ENCODE measurements around the gene PACSIN1. TPM values are rescaled to one million over a fixed set of nuclear protein-coding genes. Genes with fewer than 3 reads are reported as not detected.

Gene PACSIN1
- total and polyA plus RNA-seq, 12 donors = 0.77 to 11.2 (median 5.9) TPM

DNA sequence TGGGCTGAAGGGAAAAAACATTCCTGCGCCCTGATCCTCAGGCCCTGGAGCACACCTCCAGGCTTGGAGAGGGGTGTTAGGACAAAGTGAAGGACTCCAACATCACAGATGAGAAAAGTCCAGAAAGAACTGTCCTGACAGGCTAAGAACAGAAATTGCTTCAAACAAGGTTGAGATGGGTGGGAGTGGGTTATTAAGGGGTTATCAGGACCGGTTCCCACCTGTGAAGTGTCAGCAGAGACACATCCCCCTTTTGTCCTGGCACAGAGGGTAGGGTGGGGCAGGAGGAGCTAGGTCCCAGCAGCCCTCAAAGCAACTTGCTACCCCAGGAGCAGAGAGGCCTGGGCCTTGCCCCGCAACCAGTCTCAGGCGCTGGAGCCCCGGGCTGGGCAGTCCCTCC, 86.7 kb downstream of the PACSIN1 start:
- DNase-seq (no peak), ATAC-seq (no peak)
- Histone ChIP-seq H3K27me3 (no peaks in the 10 kb centered on the region), H3K4me3 (no peak overlapping the region), H3K4me1 (no peaks in the 10 kb centered on the region), H3K36me3 (no peaks in the 10 kb centered on the region), H3K27ac (no peak overlapping the region), H3K9me3 (peaks cover 0 to under 1% (median 0%) of the 10 kb centered on the region in 11 donors)
- TF ChIP-seq, protein P1, sequence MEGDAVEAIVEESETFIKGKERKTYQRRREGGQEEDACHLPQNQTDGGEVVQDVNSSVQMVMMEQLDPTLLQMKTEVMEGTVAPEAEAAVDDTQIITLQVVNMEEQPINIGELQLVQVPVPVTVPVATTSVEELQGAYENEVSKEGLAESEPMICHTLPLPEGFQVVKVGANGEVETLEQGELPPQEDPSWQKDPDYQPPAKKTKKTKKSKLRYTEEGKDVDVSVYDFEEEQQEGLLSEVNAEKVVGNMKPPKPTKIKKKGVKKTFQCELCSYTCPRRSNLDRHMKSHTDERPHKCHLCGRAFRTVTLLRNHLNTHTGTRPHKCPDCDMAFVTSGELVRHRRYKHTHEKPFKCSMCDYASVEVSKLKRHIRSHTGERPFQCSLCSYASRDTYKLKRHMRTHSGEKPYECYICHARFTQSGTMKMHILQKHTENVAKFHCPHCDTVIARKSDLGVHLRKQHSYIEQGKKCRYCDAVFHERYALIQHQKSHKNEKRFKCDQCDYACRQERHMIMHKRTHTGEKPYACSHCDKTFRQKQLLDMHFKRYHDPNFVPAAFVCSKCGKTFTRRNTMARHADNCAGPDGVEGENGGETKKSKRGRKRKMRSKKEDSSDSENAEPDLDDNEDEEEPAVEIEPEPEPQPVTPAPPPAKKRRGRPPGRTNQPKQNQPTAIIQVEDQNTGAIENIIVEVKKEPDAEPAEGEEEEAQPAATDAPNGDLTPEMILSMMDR (IDR thresholded peaks at IDR 0.05) = no peak
- intact Hi-C loops (cut with DNase I) = no loop called here
- WGBS, 2 donors = 92 to 93% methylated on average over 5 of the region's 5 CpGs

DNA sequence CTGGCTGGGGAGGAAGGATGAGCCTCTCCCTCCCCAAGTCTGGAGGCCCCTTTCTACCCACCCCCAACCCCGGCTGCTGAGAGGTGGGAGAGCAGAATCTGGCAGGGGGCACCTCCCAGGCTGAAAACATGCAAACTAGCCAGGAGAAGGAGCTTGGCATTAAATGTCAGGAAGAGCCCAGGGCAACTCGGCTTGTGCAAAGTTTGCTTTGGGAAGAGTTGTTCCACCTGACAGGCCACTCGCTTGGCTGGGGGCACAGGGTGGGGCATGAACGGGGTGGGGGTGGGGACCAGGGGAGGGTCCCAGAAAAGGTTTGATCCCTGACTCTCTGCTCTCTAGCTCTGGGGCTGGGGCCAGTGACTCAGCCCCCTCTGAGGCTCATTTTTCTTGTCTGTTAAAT, 87.3 kb downstream of the PACSIN1 start:
- TF ChIP-seq, protein P1 (IDR thresholded peaks at IDR 0.05) = no peak
- Histone ChIP-seq H3K4me1 (no peaks in the 10 kb centered on the region), H3K27me3 (no peaks in the 10 kb centered on the region), H3K36me3 (no peaks in the 10 kb centered on the region), H3K4me3 (no peak overlapping the region), H3K27ac (no peak overlapping the region), H3K9me3 (peaks cover 0 to 5% (median 0%) of the 10 kb centered on the region in 11 donors)
- DNase-seq (no peak), ATAC-seq (no peak)
- intact Hi-C loops (cut with DNase I) = no loop called here
- 81% methylated on average over 4 of the region's 4 CpGs for WGBS, 2 donors

DNA sequence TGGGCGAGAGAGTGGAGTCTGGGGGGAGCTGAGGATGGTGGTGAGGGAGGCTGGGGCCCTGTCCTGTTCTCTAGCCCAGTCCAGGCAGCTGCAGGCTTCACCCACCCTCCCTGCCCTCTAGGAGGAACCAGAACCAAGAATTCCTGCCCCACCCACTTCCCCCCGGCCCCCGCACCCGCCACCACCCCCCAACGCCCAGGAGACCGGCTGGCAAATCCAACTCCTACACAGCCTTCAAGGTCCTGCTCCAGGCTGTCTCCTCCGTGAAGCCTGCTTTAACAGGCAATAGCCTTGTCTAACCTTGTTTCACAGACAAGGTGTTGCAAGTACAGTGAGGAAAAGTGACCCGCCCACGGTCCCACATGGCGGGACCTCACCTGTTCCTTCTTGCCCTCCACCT, 87.9 kb downstream of the PACSIN1 start:
- 70 to 75% methylated on average over 10 of the region's 10 CpGs for WGBS, 2 donors
- H3K36me3 ChIP-seq = no peaks in the 10 kb centered on the region
- H3K27me3 ChIP-seq = no peaks in the 10 kb centered on the region
- TF ChIP-seq, protein P1 (IDR thresholded peaks at IDR 0.05) = no peak
- no peaks in the 10 kb centered on the region for H3K4me1 ChIP-seq
- peaks cover 0 to 10% (median 0%) of the 10 kb centered on the region in 11 donors for H3K9me3 ChIP-seq
- ATAC-seq (no peak), DNase-seq (no peak)
- intact Hi-C loops (cut with DNase I) = no loop called here
- no peak overlapping the region for H3K27ac ChIP-seq
- H3K4me3 ChIP-seq = no peak overlapping the region

DNA sequence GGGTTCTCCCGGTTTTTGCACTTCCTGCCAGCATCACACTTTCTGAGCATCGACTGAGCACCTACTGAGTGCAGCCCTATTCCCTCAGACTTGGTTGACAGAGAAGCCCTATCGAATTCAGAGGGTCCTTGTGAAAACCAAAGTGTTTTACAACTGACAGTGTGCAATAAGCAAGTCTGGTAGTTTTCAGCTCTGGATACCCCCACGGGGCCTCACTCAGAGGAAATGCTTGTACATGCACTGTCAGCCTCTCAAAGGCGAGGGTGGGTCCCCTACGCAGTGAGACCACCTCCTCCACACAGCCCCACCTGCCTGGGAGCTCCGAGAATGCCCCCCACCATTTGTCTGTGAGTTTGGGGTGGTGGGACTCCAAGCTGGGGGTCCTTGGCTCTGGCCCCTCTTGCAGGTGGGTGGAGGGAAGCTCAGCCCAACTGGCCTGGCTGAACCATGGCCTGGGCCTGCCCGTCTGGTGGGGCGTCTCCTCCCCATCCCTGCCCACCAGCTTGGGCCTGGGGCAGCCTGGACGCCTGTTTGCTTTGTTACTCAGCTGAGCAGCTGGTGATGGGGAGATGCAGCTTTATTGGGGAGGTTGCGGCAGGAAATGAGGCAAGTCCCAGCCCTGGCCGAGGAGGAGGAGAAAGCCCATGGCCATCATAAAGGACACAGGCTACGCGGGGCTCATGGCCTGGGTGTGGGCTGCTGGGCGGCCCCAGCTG, 88.6 kb downstream of the PACSIN1 start:
- no peaks in the 10 kb centered on the region for H3K27me3 ChIP-seq
- H3K9me3 ChIP-seq = peaks cover 0 to 10% (median 0%) of the 10 kb centered on the region in 11 donors
- H3K27ac ChIP-seq = no peak overlapping the region
- no peaks in the 10 kb centered on the region for H3K36me3 ChIP-seq
- H3K4me1 ChIP-seq = no peaks in the 10 kb centered on the region
- DNase-seq (no peak), ATAC-seq (no peak)
- intact Hi-C loops (cut with DNase I) = no loop called here
- TF ChIP-seq, protein P1 (IDR thresholded peaks at IDR 0.05) = no peak
- WGBS, 2 donors = 53 to 54% methylated on average over 15 of the region's 15 CpGs
- H3K4me3 ChIP-seq = no peak overlapping the region
